GDM1 (cell line): ENCODE data around the gene RCAN2.
"Not testable (repeated sequence)": the region's sequence is repeated elsewhere in the genome, so short reads cannot be mapped to it uniquely, and the experiment has no call there.

Experiments
- DNase-seq: peaks from one replicate; lab custom pipeline; 2025; lab: John Stamatoyannopoulos, UW

RCAN2 gene

GRCh38 chr6:46440141-46440540, 51.1 kb downstream of the RCAN2 start:
- DNase-seq: no peak

- DNase-seq: no peak
Measured at GRCh38 chr6:46438245-46438644, 53.0 kb downstream of the RCAN2 start.

GRCh38 chr6:46437671-46438221, 53.5 kb downstream of the RCAN2 start:
- no peak for DNase-seq

GRCh38 chr6:46422619-46423018, 68.6 kb downstream of the RCAN2 start:
- DNase-seq: no peak

- DNase-seq: no peak
Measured at GRCh38 chr6:46421939-46422338, 69.3 kb downstream of the RCAN2 start.

- DNase-seq: no peak
Measured at GRCh38 chr6:46420921-46421638, 70.2 kb downstream of the RCAN2 start.

GRCh38 chr6:46419576-46420002, 71.7 kb downstream of the RCAN2 start:
- peak; percentile 5 for DNase-seq

- no peak for DNase-seq
Measured at GRCh38 chr6:46414398-46414797, 76.9 kb downstream of the RCAN2 start.

GRCh38 chr6:46412662-46413061, 78.6 kb downstream of the RCAN2 start:
- DNase-seq: no peak

GRCh38 chr6:46411456-46412197, 79.6 kb downstream of the RCAN2 start:
- DNase-seq: no peak

- no peak for DNase-seq
Measured at GRCh38 chr6:46410334-46410953, 80.8 kb downstream of the RCAN2 start.

GRCh38 chr6:46407776-46408530, 83.3 kb downstream of the RCAN2 start:
- no peak for DNase-seq

GRCh38 chr6:46407246-46407645, 84.0 kb downstream of the RCAN2 start:
- no peak for DNase-seq

- not testable (repeated sequence) for DNase-seq
Measured at GRCh38 chr6:46405620-46406180, 85.5 kb downstream of the RCAN2 start.

- DNase-seq: no peak
Measured at GRCh38 chr6:46400898-46401297, 90.4 kb downstream of the RCAN2 start.

- no peak for DNase-seq
Measured at GRCh38 chr6:46395530-46395929, 95.7 kb downstream of the RCAN2 start.

- DNase-seq: no peak
Measured at GRCh38 chr6:46393940-46394337, 97.3 kb downstream of the RCAN2 start.

GRCh38 chr6:46393161-46393939, 97.9 kb downstream of the RCAN2 start:
- no peak for DNase-seq

- DNase-seq: no peak
Measured at GRCh38 chr6:46392294-46392693, 99.0 kb downstream of the RCAN2 start.

- DNase-seq: no peak
Measured at GRCh38 chr6:46390153-46390876, 100.9 kb downstream of the RCAN2 start.
